RWPE2 (cell line): ENCODE data around the gene BCL2.

Experiments
- ATAC-seq: fragments of 200-7000 bp; cut with Tn5 transposase; 3 replicates; pipeline ENCODE4 v1.9.1; 2021; ENCODE audit warnings: low read depth
- DNase-seq: peaks from one replicate; pipeline ENCODE4 v3.0.0-alpha.2; 2020; ENCODE audit warnings: low spot score
- H3K27ac ChIP-seq: fragments of 450-650 bp; 2 replicates; pipeline ENCODE4 v1.5.1; 2017; ENCODE audit warnings: mild to moderate bottlenecking; ENCODE audit not compliant: poor library complexity, severe bottlenecking
- H3K27me3 ChIP-seq: fragments of 250-450 bp; sonication (Bioruptor Pico); 2 replicates; pipeline ENCODE4 v1.5.1; 2021; ENCODE audit warnings: mild to moderate bottlenecking, moderate library complexity; ENCODE audit not compliant: insufficient read depth, poor library complexity, severe bottlenecking
- H3K36me3 ChIP-seq: fragments of 250-450 bp; sonication (Bioruptor Pico); 2 replicates; pipeline ENCODE4 v1.5.1; 2020; ENCODE audit warnings: low read depth, mild to moderate bottlenecking, moderate library complexity
- H3K4me1 ChIP-seq: fragments of 250-450 bp; sonication (Bioruptor Pico); 2 replicates; pipeline ENCODE4 v1.5.1; 2021; ENCODE audit warnings: mild to moderate bottlenecking, moderate library complexity; ENCODE audit not compliant: insufficient read depth, poor library complexity, severe bottlenecking
- H3K4me3 ChIP-seq: fragments of 250-450 bp; sonication (Bioruptor Pico); 2 replicates; pipeline ENCODE4 v1.5.1; 2021; ENCODE audit warnings: mild to moderate bottlenecking, moderate library complexity; ENCODE audit not compliant: severe bottlenecking
- H3K9me3 ChIP-seq: fragments of 250-450 bp; sonication (Bioruptor Pico); 2 replicates; pipeline ENCODE4 v1.5.1; 2021; ENCODE audit warnings: mild to moderate bottlenecking, moderate library complexity; ENCODE audit not compliant: severe bottlenecking
- TF ChIP-seq, protein P1 (sequence below): fragments of 450-650 bp; IDR thresholded peaks from one replicate; pipeline ENCODE4 v1.5.1; 2017; ENCODE audit warnings: mild to moderate bottlenecking, moderate library complexity; ENCODE audit not compliant: poor library complexity, severe bottlenecking

Gene BCL2

DNA sequence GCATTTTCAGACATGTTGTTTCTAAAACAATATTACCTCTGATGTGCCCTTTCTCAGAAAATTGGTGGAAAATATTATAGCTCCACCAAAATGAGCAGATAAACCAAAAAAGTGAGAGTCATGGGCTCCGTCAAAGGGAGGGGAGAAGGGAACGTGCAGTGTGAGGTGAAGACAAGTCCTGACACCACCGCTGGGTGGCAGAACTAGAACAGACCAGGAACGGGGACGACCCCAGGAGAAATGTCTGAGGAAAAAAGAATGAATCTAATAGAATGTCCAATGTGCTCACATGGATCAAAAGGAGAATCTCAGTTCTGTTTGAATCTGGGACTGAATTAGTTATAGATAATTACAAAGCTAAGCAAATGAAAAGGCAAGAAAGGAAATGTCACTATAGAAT is 22.6 kb upstream of the BCL2 start:
- Histone ChIP-seq H3K36me3 (peaks cover 92% of the 10 kb centered on the region), H3K4me1 (peaks cover 19% of the 10 kb centered on the region), H3K9me3 (no peaks in the 10 kb centered on the region), H3K27ac (no peak overlapping the region), H3K27me3 (no peaks in the 10 kb centered on the region), H3K4me3 (no peak overlapping the region)
- TF ChIP-seq, protein P1, sequence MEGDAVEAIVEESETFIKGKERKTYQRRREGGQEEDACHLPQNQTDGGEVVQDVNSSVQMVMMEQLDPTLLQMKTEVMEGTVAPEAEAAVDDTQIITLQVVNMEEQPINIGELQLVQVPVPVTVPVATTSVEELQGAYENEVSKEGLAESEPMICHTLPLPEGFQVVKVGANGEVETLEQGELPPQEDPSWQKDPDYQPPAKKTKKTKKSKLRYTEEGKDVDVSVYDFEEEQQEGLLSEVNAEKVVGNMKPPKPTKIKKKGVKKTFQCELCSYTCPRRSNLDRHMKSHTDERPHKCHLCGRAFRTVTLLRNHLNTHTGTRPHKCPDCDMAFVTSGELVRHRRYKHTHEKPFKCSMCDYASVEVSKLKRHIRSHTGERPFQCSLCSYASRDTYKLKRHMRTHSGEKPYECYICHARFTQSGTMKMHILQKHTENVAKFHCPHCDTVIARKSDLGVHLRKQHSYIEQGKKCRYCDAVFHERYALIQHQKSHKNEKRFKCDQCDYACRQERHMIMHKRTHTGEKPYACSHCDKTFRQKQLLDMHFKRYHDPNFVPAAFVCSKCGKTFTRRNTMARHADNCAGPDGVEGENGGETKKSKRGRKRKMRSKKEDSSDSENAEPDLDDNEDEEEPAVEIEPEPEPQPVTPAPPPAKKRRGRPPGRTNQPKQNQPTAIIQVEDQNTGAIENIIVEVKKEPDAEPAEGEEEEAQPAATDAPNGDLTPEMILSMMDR, result peak; percentile 49
- ATAC-seq, result no peak
- no peak for DNase-seq

DNA sequence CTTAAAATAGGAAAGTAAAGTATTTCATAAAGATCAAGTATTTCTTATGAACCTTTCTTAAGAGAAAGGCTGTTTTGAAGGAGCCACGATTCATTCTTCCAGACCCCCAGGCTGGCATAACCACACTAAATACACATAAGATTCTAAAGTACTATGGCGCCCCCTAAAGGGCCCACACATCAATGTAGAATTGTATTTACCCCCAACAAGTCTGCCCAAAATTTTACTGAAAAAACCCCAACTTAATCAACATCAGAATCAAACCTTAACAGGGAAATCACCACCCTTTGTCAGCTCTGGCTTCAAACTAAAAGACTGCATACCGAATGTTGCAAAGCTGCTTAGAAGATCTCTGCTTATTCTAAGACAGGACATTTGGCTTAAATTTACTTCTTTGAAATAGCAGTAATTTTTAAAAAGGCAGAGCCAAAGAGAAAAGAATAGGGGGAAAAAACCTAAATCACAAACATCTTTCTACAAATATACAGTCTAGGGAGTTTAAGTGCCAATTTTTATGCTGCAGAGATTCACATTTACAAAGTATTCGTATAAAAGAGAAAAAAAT is 20.4 kb upstream of the BCL2 start:
- Histone ChIP-seq H3K36me3 (peaks cover 92% of the 10 kb centered on the region), H3K27ac (no peak overlapping the region), H3K9me3 (no peaks in the 10 kb centered on the region), H3K4me1 (peaks cover 10% of the 10 kb centered on the region), H3K27me3 (no peaks in the 10 kb centered on the region), H3K4me3 (no peak overlapping the region)
- DNase-seq (no peak), ATAC-seq (no peak)
- TF ChIP-seq, protein P1, result peak; percentile 42

DNA sequence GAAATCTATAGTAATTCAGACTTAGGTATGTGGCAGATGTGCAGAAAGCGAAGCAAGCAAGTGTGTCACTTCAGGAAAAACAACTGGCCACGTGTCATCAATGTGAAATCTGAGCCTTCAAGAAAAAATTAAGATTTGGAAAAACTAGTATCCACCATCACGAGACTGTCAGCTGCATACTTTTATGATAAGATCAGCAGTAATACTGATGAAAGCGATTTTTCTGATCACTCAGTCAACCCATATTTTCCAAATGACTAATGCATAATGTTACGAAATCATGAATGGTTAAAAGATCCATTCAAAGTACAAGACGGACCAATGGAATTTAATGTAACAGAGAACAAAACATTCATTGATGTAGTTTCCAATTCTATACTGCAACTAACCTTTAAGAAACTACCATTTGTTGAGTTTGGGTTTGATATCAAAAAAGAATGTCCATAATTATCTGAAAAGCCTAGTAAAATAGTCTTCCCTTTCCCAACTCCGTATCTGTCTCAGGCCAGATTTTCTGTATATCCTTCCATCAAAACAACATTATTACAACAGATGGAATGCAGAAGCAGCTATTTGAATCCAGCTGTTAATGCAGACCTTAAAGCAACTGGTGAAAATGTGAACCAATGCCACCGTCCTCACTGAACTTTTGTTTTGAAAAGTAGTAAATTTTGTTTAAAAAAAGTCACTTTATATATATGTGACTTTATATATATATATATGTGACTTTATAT is 17.0 kb upstream of the BCL2 start:
- Histone ChIP-seq H3K36me3 (peaks cover 81% of the 10 kb centered on the region), H3K27ac (peak overlapping the region; percentile 65), H3K4me1 (peaks cover 10% of the 10 kb centered on the region), H3K4me3 (no peak overlapping the region), H3K27me3 (no peaks in the 10 kb centered on the region), H3K9me3 (no peaks in the 10 kb centered on the region)
- TF ChIP-seq, protein P1, result no peak
- DNase-seq (no peak), ATAC-seq (peak; percentile 88)

DNA sequence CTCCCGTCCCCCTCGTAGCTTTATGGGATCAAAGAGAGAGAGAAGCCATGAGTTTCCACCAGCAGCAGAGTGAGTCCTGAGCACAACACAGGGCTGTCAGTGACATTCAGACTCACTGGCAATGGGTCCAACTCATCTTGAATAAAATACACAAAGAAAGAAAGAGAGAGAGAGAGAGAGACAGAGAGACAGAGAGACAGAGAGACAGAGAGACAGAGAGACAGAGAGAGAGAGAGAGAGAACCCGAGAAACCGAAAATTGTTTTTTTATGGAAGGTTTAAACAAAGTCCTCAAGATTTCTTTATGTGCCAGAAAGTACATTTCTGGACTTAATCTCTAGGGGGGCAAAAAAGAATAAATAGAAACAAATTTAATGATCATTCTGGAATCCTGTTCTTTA is 11.5 kb upstream of the BCL2 start:
- Histone ChIP-seq H3K27ac (no peak overlapping the region), H3K4me3 (no peak overlapping the region), H3K36me3 (peaks cover 47% of the 10 kb centered on the region), H3K9me3 (no peaks in the 10 kb centered on the region), H3K4me1 (peaks cover 4% of the 10 kb centered on the region), H3K27me3 (no peaks in the 10 kb centered on the region)
- TF ChIP-seq, protein P1, result no peak
- no peak for ATAC-seq
- no peak for DNase-seq
